GM12878 (cell line): ENCODE results near the gene COL2A1. TPM values are rescaled to one million over a fixed set of nuclear protein-coding genes. Genes with fewer than 3 reads are reported as not detected.

Experiments used
- ATAC-seq: fragments of 200-7000 bp; cut with Tn5 transposase; 3 replicates; pipeline ENCODE4 v1.9.1; 2020; ENCODE audit warnings: mild to moderate bottlenecking, moderate library complexity
- BruUV-seq: library from RNA; stranded (reverse); fragments of 400-500 nt; replicated peaks from 2 replicates; lab custom pipeline; 2021; lab: Mats Ljungman, UMichigan
- CTCF ChIA-PET: fragments of 300-600 bp; sonication (Branson Sonifier 250); formaldehyde crosslinking; extraction: SDS; loops from one replicate; lab custom pipeline; 2021; ENCODE audit warnings: inconsistent platforms; lab: Yijun Ruan, JAX
- POLR2A ChIA-PET: fragments of 350-600 bp; formaldehyde crosslinking; extraction: SDS; loops from one replicate; lab custom pipeline; 2021; ENCODE audit warnings: inconsistent platforms; lab: Charles Lee
- RAD21 ChIA-PET: fragments of 300-600 bp; sonication (Branson Sonifier 250); formaldehyde crosslinking; loops from one replicate; lab custom pipeline; 2023; ENCODE audit warnings: antibody characterized with exemption; ENCODE audit not compliant: unreplicated experiment; lab: Charles Lee
- SMC1A ChIA-PET: fragments of 300-600 bp; sonication (Branson Sonifier 250); formaldehyde crosslinking; loops from one replicate; lab custom pipeline; 2023; ENCODE audit not compliant: unreplicated experiment, uncharacterized antibody; lab: Charles Lee
- DNase-seq: peaks from one replicate; pipeline ENCODE4 v3.0.0-alpha.2; 2011; ENCODE audit warnings: low read depth, low spot score
- FAIRE-seq: peaks from 3 replicates; lab custom pipeline; 2011; peaks lifted over from hg19 to GRCh38; lab: Jason Lieb, UNC
- H2AFZ ChIP-seq: 2 replicates; pipeline ENCODE4 v1.6.0; 2011; ENCODE audit warnings: low read depth, low read length, control low read depth; ENCODE audit not compliant: control insufficient read depth
- H3K27ac ChIP-seq: 2 replicates; pipeline ENCODE4 v1.5.1; 2011; ENCODE audit warnings: control low read depth; ENCODE audit not compliant: control insufficient read depth, insufficient read depth
- H3K27me3 ChIP-seq, 2 experiments: replicated peaks in 1 of 2; 2 replicates each; pipeline versions ENCODE4 v1.6.0 to v1.6.1; 2011; ENCODE audit warnings: low read length in 1 of 2; ENCODE audit not compliant: control insufficient read depth in 2 of 2, insufficient read depth in 2 of 2
- H3K36me3 ChIP-seq, 2 experiments: 2 replicates each; pipeline ENCODE4 v1.5.1; 2011; ENCODE audit warnings: low read length in 1 of 2; ENCODE audit not compliant: control insufficient read depth in 2 of 2, insufficient read depth in 2 of 2
- H3K4me1 ChIP-seq: 2 replicates; pipeline ENCODE4 v1.6.1; 2011; ENCODE audit warnings: mild to moderate bottlenecking, low read length, moderate library complexity, mixed read lengths; ENCODE audit not compliant: control insufficient read depth, insufficient read depth
- H3K4me2 ChIP-seq: 2 replicates; pipeline ENCODE4 v1.6.0; 2011; ENCODE audit warnings: control low read depth; ENCODE audit not compliant: control insufficient read depth, insufficient read depth
- H3K4me3 ChIP-seq: fragments of 200-600 bp; sonication (generic); 2 replicates; pipeline ENCODE4 v1.5.1; 2016
- H3K79me2 ChIP-seq: 2 replicates; pipeline ENCODE4 v1.6.0; 2011; ENCODE audit warnings: low read length; ENCODE audit not compliant: control insufficient read depth, insufficient read depth
- H3K9ac ChIP-seq: 2 replicates; pipeline ENCODE4 v1.8.0; 2011; ENCODE audit warnings: low read length, control low read depth, mixed read lengths; ENCODE audit not compliant: control insufficient read depth, insufficient read depth
- H3K9me3 ChIP-seq: replicated peaks from 3 replicates; pipeline ENCODE4 v1.5.1; 2011; ENCODE audit warnings: mild to moderate bottlenecking, low read length; ENCODE audit not compliant: control insufficient read depth, insufficient read depth
- H4K20me1 ChIP-seq: 2 replicates; pipeline ENCODE4 v1.6.0; 2011; ENCODE audit not compliant: control insufficient read depth, insufficient read depth
- BCL3 ChIP-seq: IDR thresholded peaks from 2 replicates; pipeline ENCODE4 v1.6.1; 2011; ENCODE audit warnings: borderline replicate concordance, low read depth, mild to moderate bottlenecking, moderate library complexity, low read length; ENCODE audit not compliant: insufficient read depth, poor library complexity, severe bottlenecking
- EED ChIP-seq: sonication (generic); IDR thresholded peaks from 2 replicates; pipeline ENCODE4 v1.6.1; 2016; ENCODE audit warnings: antibody characterized with exemption, low read depth
- EP300 ChIP-seq, 2 experiments: fragments of 150-350 bp in 1 of 2; IDR thresholded peaks; 2 replicates each; pipeline ENCODE4 v1.6.1; 2011 to 2012; ENCODE audit warnings: low read depth in 2 of 2, low read length in 2 of 2, borderline replicate concordance in 1 of 2, improper control_type of control experiment in 1 of 2, inconsistent platforms in 1 of 2; ENCODE audit not compliant: control insufficient read depth in 1 of 2
- JUNB ChIP-seq: IDR thresholded peaks from 2 replicates; pipeline ENCODE4 v1.6.1; 2016; ENCODE audit warnings: antibody characterized with exemption, mild to moderate bottlenecking
- PBX3 ChIP-seq: IDR thresholded peaks from 2 replicates; pipeline ENCODE4 v1.6.1; 2011; ENCODE audit warnings: mild to moderate bottlenecking, low read depth, low read length, moderate library complexity; ENCODE audit not compliant: insufficient replicate concordance
- POLR2AphosphoS5 ChIP-seq: IDR thresholded peaks from 2 replicates; pipeline ENCODE4 v1.6.1; 2011; ENCODE audit warnings: mild to moderate bottlenecking, low read length, inconsistent platforms
- SMAD1 ChIP-seq: fragments of 450-650 bp; IDR thresholded peaks from 2 replicates; pipeline ENCODE4 v1.6.1; 2018; ENCODE audit warnings: mild to moderate bottlenecking, low read depth; ENCODE audit not compliant: partially characterized antibody
- TCF12 ChIP-seq: IDR thresholded peaks from 2 replicates; pipeline ENCODE4 v1.6.1; 2011; ENCODE audit warnings: low read depth, mild to moderate bottlenecking, low read length
- WGBS: methylation state at CpG from one replicate; pipeline ENCODE4 v1.1.6; 2016; ENCODE audit warnings: low lambda C conversion rate; ENCODE audit not compliant: insufficient replicate concordance, insufficient coverage; ENCODE audit errors: missing lambda C conversion rate; 5-methylcytosine and 5-hydroxymethylcytosine counted together
- in situ Hi-C: fragments of 300-500 bp; cut with MboI; formaldehyde crosslinking; loops from 9 replicates; pipeline ENCODE4 v1.14.3; 2018; ENCODE audit warnings: mixed read lengths
- intact Hi-C: fragments of 100-400 bp; cut with micrococcal nuclease; formaldehyde crosslinking; loops from one replicate; pipeline ENCODE4 v1.14.2; 2022; ENCODE audit not compliant: unreplicated experiment
- polyA plus RNA-seq, 11 experiments: library from polyadenylated mRNA; depleted of rRNA in 4 of 11; unstranded in 6 of 11; stranded (reverse) in 5 of 11; fragments of >200 nt; fragmentation: Nextera tagmentation in 4 of 11; fragmentation: Illumina TruSeq in 1 of 11; extraction: Ambion mirVana in 4 of 11; extraction: Trizol in 1 of 11; gene quantifications; 1 replicate in 1 of 11; 2 replicates in 10 of 11; pipeline versions ENCODE4 v1.2.1 to v1.2.3, GENCODE V29; 2011 to 2016; ENCODE audit warnings: inconsistent platforms in 2 of 11, missing spikeins in 2 of 11, low read depth in 1 of 11
- total RNA-seq, 4 experiments: library from RNA; depleted of rRNA in 3 of 4; stranded (reverse); fragments of >200 nt in 3 of 4; fragmentation: Illumina TruSeq in 1 of 4; extraction: Trizol in 1 of 4; gene quantifications; 2 replicates each; pipeline versions ENCODE4 v1.2.1 to v1.2.3, GENCODE V29; 2013 to 2021
- TF ChIP-seq, protein P1 (sequence below): fragments of 450-650 bp; formaldehyde crosslinking; IDR thresholded peaks from 2 replicates; pipeline ENCODE4 v1.4.0; 2022; ENCODE audit warnings: mild to moderate bottlenecking, moderate library complexity
- TF ChIP-seq, protein P2 (sequence below): fragments of 450-650 bp; IDR thresholded peaks from 2 replicates; pipeline ENCODE4 v1.6.1; 2017; ENCODE audit warnings: mild to moderate bottlenecking

The COL2A1 gene
- total and polyA plus RNA-seq, 10 of the 15 experiments (the other 5 are each of a cell fraction or from before 2014, with no cell fraction given): 0.06 to 0.67 (median 0.19) TPM; not detected in 1

DNA sequence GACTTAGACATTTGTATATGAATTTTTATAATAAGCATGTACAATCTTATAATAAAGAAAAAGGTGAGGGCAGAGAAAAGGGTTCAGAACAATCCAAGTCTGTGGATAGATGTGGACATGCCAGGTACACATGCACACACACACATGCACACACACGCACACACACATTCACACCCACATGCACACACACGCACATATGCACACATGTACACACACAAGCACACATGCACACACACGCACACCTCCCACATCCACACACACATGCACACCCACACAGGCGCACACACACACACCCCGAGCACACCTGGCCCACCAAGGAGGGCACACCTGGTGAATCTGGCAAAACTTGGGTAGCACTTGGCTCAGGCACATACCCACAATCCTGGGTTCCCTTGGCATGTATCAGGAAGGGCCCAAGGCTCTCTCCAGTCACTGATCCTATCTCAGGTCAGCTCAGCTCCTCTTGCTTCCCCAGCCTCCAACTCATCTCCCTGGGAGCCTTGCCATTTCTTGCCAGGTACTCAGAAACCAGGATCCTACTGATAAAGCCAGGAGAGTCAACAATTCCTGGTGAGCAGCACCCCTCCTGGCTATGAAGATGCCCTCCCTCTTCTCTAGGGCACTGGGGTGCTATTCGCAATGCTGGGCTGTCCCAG, 59.5 kb downstream of the COL2A1 start:
- Histone ChIP-seq H3K4me2 (no peak overlapping the region), H3K36me3 (no peaks in the 10 kb centered on the region), H3K79me2 (no peaks in the 10 kb centered on the region), H3K9ac (no peak overlapping the region), H2AFZ (no peak overlapping the region), H3K27me3 (no peaks in the 10 kb centered on the region; a peak in 2 of 4 replicates), H3K4me1 (no peaks in the 10 kb centered on the region), H3K9me3 (no peaks in the 10 kb centered on the region), H3K27ac (no peak overlapping the region), H3K4me3 (no peak overlapping the region), H4K20me1 (no peaks in the 10 kb centered on the region)
- CTCF ChIA-PET: interaction anchor here (0.9 to 1.6 kb wide), 2 partner anchors 9 to 18 kb away, joined by 3 to 5 read pairs; partner anchors contain the start of gene TMEM106C
- DNase-seq (no peak), FAIRE-seq (no peak), ATAC-seq (no peak)
- intact Hi-C loops: loop anchor here (5.0 kb wide), 1 partner anchor 43 kb away; the partner anchor contains the start of gene VDR
- POLR2A ChIA-PET: no interaction called here
- TF ChIP-seq, protein P1, sequence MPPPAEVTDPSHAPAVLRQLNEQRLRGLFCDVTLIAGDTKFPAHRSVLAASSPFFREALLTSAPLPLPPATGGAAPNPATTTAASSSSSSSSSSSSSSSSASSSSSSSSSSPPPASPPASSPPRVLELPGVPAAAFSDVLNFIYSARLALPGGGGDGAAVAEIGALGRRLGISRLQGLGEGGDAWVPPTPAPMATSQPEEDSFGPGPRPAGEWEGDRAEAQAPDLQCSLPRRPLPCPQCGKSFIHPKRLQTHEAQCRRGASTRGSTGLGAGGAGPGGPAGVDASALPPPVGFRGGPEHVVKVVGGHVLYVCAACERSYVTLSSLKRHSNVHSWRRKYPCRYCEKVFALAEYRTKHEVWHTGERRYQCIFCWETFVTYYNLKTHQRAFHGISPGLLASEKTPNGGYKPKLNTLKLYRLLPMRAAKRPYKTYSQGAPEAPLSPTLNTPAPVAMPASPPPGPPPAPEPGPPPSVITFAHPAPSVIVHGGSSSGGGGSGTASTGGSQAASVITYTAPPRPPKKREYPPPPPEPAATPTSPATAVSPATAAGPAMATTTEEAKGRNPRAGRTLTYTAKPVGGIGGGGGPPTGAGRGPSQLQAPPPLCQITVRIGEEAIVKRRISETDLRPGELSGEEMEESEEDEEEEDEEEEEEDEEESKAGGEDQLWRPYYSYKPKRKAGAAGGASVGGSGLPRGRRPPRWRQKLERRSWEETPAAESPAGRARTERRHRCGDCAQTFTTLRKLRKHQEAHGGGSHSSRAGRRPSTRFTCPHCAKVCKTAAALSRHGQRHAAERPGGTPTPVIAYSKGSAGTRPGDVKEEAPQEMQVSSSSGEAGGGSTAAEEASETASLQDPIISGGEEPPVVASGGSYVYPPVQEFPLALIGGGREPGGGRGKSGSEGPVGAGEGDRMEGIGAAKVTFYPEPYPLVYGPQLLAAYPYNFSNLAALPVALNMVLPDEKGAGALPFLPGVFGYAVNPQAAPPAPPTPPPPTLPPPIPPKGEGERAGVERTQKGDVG (CRISPR knock-in tag): no peak
- TF ChIP-seq TCF12 (no peak), POLR2AphosphoS5 (no peak), EED (no peak), EP300 (IDR thresholded peaks at IDR 0.05; ENCODE audit: borderline replicate concordance in 1 of 2, control insufficient read depth in 1 of 2, low read depth in 2 of 2, low read length in 2 of 2) (no peak), SMAD1 (no peak), PBX3 (peak; percentile 44), JUNB (no peak), BCL3 (peak; percentile 97)
- TF ChIP-seq, protein P2, sequence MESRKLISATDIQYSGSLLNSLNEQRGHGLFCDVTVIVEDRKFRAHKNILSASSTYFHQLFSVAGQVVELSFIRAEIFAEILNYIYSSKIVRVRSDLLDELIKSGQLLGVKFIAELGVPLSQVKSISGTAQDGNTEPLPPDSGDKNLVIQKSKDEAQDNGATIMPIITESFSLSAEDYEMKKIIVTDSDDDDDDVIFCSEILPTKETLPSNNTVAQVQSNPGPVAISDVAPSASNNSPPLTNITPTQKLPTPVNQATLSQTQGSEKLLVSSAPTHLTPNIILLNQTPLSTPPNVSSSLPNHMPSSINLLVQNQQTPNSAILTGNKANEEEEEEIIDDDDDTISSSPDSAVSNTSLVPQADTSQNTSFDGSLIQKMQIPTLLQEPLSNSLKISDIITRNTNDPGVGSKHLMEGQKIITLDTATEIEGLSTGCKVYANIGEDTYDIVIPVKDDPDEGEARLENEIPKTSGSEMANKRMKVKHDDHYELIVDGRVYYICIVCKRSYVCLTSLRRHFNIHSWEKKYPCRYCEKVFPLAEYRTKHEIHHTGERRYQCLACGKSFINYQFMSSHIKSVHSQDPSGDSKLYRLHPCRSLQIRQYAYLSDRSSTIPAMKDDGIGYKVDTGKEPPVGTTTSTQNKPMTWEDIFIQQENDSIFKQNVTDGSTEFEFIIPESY: no peak
- SMC1A ChIA-PET: no interaction called here
- in situ Hi-C loops: no loop called here
- 60% methylated on average over 6 of the region's 6 CpGs for WGBS
- RAD21 ChIA-PET: no interaction called here
- BruUV-seq: no TSS peak
